SK-N-SH (cell line): ENCODE measurements around the gene MAPK4. TPM values are rescaled to one million over a fixed set of nuclear protein-coding genes. Genes with fewer than 3 reads are reported as not detected.
"Not testable (repeated sequence)": the region's sequence is repeated elsewhere in the genome, so short reads cannot be mapped to it uniquely, and the experiment has no call there.

Experiments
- CTCF ChIA-PET: fragments of 300-600, 350-600 bp; formaldehyde crosslinking; extraction: SDS; loops from one replicate; lab custom pipeline; 2021; lab: Yijun Ruan, JAX
- POLR2A ChIA-PET: fragments of 350-600 bp; sonication (Branson Sonifier 250); formaldehyde crosslinking; extraction: SDS; loops from one replicate; lab custom pipeline; 2020; ENCODE audit warnings: antibody characterized with exemption, inconsistent platforms; lab: Yijun Ruan, JAX
- DNase-seq: peaks from one replicate; pipeline ENCODE4 v3.0.0; 2012
- H2AFZ ChIP-seq: fragments of 200-600 bp; sonication (generic); 2 replicates; pipeline ENCODE4 v1.8.1; 2016; ENCODE audit warnings: antibody characterized with exemption, mild to moderate bottlenecking, low read depth
- H3F3A ChIP-seq: fragments of 200-600 bp; sonication (generic); replicated peaks from 2 replicates; pipeline ENCODE3; 2016; ENCODE audit warnings: antibody characterized with exemption, mild to moderate bottlenecking; ENCODE audit not compliant: insufficient read depth
- H3K27ac ChIP-seq, 2 experiments: fragments of 200-500 bp in 1 of 2; fragments of 200-600 bp in 1 of 2; sonication (Bioruptor generic) in 1 of 2; sonication (generic), shearing (Covaris generic) in 1 of 2; 2 replicates each; pipeline versions ENCODE4 v1.5.1 to v1.6.1; 2014 to 2016; ENCODE audit warnings: low read depth in 2 of 2, inconsistent platforms in 1 of 2, low read length in 1 of 2, mild to moderate bottlenecking in 1 of 2, mixed read lengths in 1 of 2
- H3K27me3 ChIP-seq: fragments of 200-600 bp; sonication (generic), shearing (Covaris generic); 2 replicates; pipeline ENCODE4 v1.6.1; 2016; ENCODE audit warnings: mixed run types; ENCODE audit not compliant: insufficient read depth
- H3K36me3 ChIP-seq, 2 experiments: fragments of 200-500 bp in 1 of 2; fragments of 200-600 bp in 1 of 2; sonication (Bioruptor generic) in 1 of 2; sonication (generic) in 1 of 2; replicated peaks in 1 of 2; 2 replicates each; pipeline versions ENCODE3 to v1.5.1; 2014 to 2016; ENCODE audit warnings: low read length in 1 of 2, mild to moderate bottlenecking in 1 of 2; ENCODE audit not compliant: insufficient read depth in 2 of 2, control insufficient read depth in 1 of 2
- H3K4me1 ChIP-seq, 2 experiments: fragments of 200-500 bp in 1 of 2; fragments of 200-600 bp in 1 of 2; sonication (Bioruptor generic) in 1 of 2; sonication (generic), shearing (Covaris generic) in 1 of 2; 2 replicates each; pipeline versions ENCODE4 v1.5.1 to v1.6.1; 2014 to 2016; ENCODE audit warnings: low read depth in 1 of 2, low read length in 1 of 2, mixed run types in 1 of 2; ENCODE audit not compliant: insufficient read depth in 2 of 2, control insufficient read depth in 1 of 2
- H3K4me2 ChIP-seq: fragments of 200-600 bp; sonication (generic), shearing (Covaris generic); 2 replicates; pipeline ENCODE4 v1.6.1; 2017; ENCODE audit warnings: mixed run types
- H3K4me3 ChIP-seq, 2 experiments: fragments of 200-500 bp in 1 of 2; fragments of 200-600 bp in 1 of 2; sonication (Bioruptor generic) in 1 of 2; sonication (generic), shearing (Covaris generic) in 1 of 2; 2 replicates each; pipeline versions ENCODE4 v1.5.1 to v1.8.1; 2014 to 2016; ENCODE audit warnings: low read depth in 2 of 2, inconsistent platforms in 1 of 2, low read length in 1 of 2, mild to moderate bottlenecking in 1 of 2, mixed read lengths in 1 of 2, moderate library complexity in 1 of 2
- H3K79me2 ChIP-seq: fragments of 200-600 bp; sonication (generic); 2 replicates; pipeline ENCODE4 v1.8.1; 2017; ENCODE audit warnings: mild to moderate bottlenecking; ENCODE audit not compliant: insufficient read depth
- H3K9ac ChIP-seq: fragments of 200-600 bp; sonication (generic); 2 replicates; pipeline ENCODE4 v1.6.1; 2017; ENCODE audit warnings: mixed run types
- H3K9me2 ChIP-seq: fragments of 200-600 bp; sonication (generic); 2 replicates; pipeline ENCODE4 v1.6.1; 2017; ENCODE audit warnings: mixed run types
- H3K9me3 ChIP-seq: fragments of 200-600 bp; sonication (generic); 2 replicates; pipeline ENCODE4 v1.6.1; 2017; ENCODE audit warnings: mixed run types, mild to moderate bottlenecking, moderate library complexity
- H4K20me1 ChIP-seq: fragments of 200-600 bp; sonication (generic); 2 replicates; pipeline ENCODE4 v1.6.1; 2017; ENCODE audit warnings: mild to moderate bottlenecking, mixed run types; ENCODE audit not compliant: insufficient read depth
- WGBS: methylation state at CpG from one replicate; pipeline ENCODE4 v1.1.6; 2017; ENCODE audit warnings: low lambda C conversion rate; 5-methylcytosine and 5-hydroxymethylcytosine counted together
- polyA plus RNA-seq, 3 experiments: library from polyadenylated mRNA; depleted of rRNA; stranded (reverse); fragments of >200 nt; gene quantifications; 2 replicates each; pipeline ENCODE4 v1.2.3, GENCODE V29; 2012

Gene MAPK4
- polyA plus RNA-seq, 1 of the 3 experiments (the other 2 are of a cell fraction) = 0.02 TPM

DNA sequence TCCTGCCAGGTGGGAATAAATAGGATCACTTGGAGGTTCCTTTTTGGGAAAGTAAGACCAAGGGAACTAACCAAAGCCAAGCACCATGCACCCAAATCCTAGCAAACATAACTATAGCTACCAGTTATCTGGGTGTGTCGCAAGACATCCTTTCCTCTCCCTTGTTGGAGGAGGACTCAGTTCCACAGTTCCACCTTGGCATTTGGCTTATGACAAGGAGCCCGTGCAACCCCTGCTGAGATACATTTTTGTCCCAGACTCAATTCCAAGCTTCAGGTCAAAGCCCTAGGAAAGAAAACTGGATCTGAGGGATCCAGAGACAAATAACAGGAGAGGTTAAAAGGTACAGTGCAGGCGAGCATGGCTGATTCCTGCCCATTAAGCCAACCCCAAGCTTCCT, 219.1 kb downstream of the MAPK4 start:
- H3K9me3 ChIP-seq, POLR2A ChIA-PET, H3K36me3 ChIP-seq, H3K27ac ChIP-seq, H3K9me2 ChIP-seq, H3K27me3 ChIP-seq, H3K4me3 ChIP-seq, H3K4me2 ChIP-seq, H2AFZ ChIP-seq, H3F3A ChIP-seq, DNase-seq, H3K9ac ChIP-seq, H4K20me1 ChIP-seq, H3K79me2 ChIP-seq, H3K4me1 ChIP-seq: not testable (repeated sequence)
- CTCF ChIA-PET = interaction anchor here (1.0 kb wide), 1 partner anchor 272 kb away, joined by 5 read pairs; no protein-coding TSS in a partner anchor
- 53% methylated on average over 3 of the region's 3 CpGs for WGBS

Other genes with a start within 250 kb of the MAPK4 start
- gene SKA1, start 185.0 kb upstream of the MAPK4 start, polyA plus RNA-seq (2012; rRNA removed) = 4.3 and 4.5 TPM in 2 replicates